Effector memory CD8-positive, alpha-beta T cell (primary cell): ENCODE results near the gene ADAMTS17.

Experiments
- ATAC-seq: fragments of 150-1000 bp; cut with Tn5 transposase; replicated peaks from 2 replicates; pipeline ENCODE4 v1.10.0; 2021; ENCODE audit warnings: mild to moderate bottlenecking, moderate library complexity
- DNase-seq, 3 experiments: peaks; one replicate each; pipeline ENCODE4 v3.0.0; 2021
- H3K27ac Mint-ChIP-seq, 2 donors: one replicate each; pipeline ENCODE4 v1.8.0; 2022; ENCODE audit warnings: mild to moderate bottlenecking in 2 of 2, mixed read lengths in 2 of 2, moderate library complexity in 2 of 2
- H3K27me3 Mint-ChIP-seq, 2 donors: one replicate each; pipeline ENCODE4 v1.8.0; 2022; ENCODE audit warnings: mixed read lengths in 2 of 2
- H3K36me3 Mint-ChIP-seq: one replicate; pipeline ENCODE4 v1.8.0; 2022; ENCODE audit warnings: mild to moderate bottlenecking, moderate library complexity, mixed read lengths; ENCODE audit not compliant: insufficient read depth
- H3K4me1 Mint-ChIP-seq, 2 donors: one replicate each; pipeline ENCODE4 v1.8.0; 2022; ENCODE audit warnings: low read depth in 2 of 2, mixed read lengths in 2 of 2
- H3K4me3 Mint-ChIP-seq, 2 donors: one replicate each; pipeline ENCODE4 v1.8.0; 2022; ENCODE audit warnings: mild to moderate bottlenecking in 2 of 2, mixed read lengths in 2 of 2, moderate library complexity in 2 of 2
- H3K9me3 Mint-ChIP-seq, 2 donors: one replicate each; pipeline ENCODE4 v1.8.0; 2022; ENCODE audit warnings: mixed read lengths in 2 of 2

ADAMTS17 gene

GRCh38 chr15:100001405-100001804 lies 340.4 kb downstream of the ADAMTS17 start:
- no peaks in the 10 kb centered on the region for H3K36me3 Mint-ChIP-seq
- no peaks in the 10 kb centered on the region for H3K4me1 Mint-ChIP-seq
- DNase-seq: no peak
- ATAC-seq: no peak
- H3K27ac Mint-ChIP-seq: no peak overlapping the region
- peaks cover 0 to 13% of the 10 kb centered on the region in 2 donors for H3K27me3 Mint-ChIP-seq
- H3K4me3 Mint-ChIP-seq: no peak overlapping the region
- H3K9me3 Mint-ChIP-seq: peaks cover 0 to 2% of the 10 kb centered on the region in 2 donors

- Mint-ChIP-seq H3K4me3 (no peak overlapping the region), H3K9me3 (peaks cover 0 to 2% of the 10 kb centered on the region in 2 donors), H3K27me3 (peaks cover 0 to 13% of the 10 kb centered on the region in 2 donors), H3K36me3 (no peaks in the 10 kb centered on the region), H3K4me1 (no peaks in the 10 kb centered on the region), H3K27ac (no peak overlapping the region)
- DNase-seq (no peak), ATAC-seq (no peak)
These were observed 342.3 kb downstream of the ADAMTS17 start for GRCh38 chr15:99999282-100000070.

- H3K9me3 Mint-ChIP-seq: peaks cover 0 to 2% of the 10 kb centered on the region in 2 donors
- no peaks in the 10 kb centered on the region for H3K4me1 Mint-ChIP-seq
- DNase-seq (no peak), ATAC-seq (no peak)
- H3K36me3 Mint-ChIP-seq: no peaks in the 10 kb centered on the region
- H3K4me3 Mint-ChIP-seq: no peak overlapping the region
- peaks cover 0 to 13% of the 10 kb centered on the region in 2 donors for H3K27me3 Mint-ChIP-seq
- no peak overlapping the region for H3K27ac Mint-ChIP-seq
These were observed 343.1 kb downstream of the ADAMTS17 start for GRCh38 chr15:99998661-99999101.

- Mint-ChIP-seq H3K9me3 (no peaks in the 10 kb centered on the region), H3K4me1 (no peaks in the 10 kb centered on the region), H3K27me3 (no peaks in the 10 kb centered on the region), H3K36me3 (no peaks in the 10 kb centered on the region), H3K27ac (no peak overlapping the region), H3K4me3 (no peak overlapping the region)
- DNase-seq (no peak), ATAC-seq (no peak)
These were observed 344.6 kb downstream of the ADAMTS17 start for GRCh38 chr15:99997112-99997651.

GRCh38 chr15:99996660-99997059 lies 345.1 kb downstream of the ADAMTS17 start:
- DNase-seq (no peak), ATAC-seq (no peak)
- no peaks in the 10 kb centered on the region for H3K4me1 Mint-ChIP-seq
- H3K36me3 Mint-ChIP-seq: no peaks in the 10 kb centered on the region
- no peak overlapping the region for H3K27ac Mint-ChIP-seq
- no peak overlapping the region for H3K4me3 Mint-ChIP-seq
- no peaks in the 10 kb centered on the region for H3K9me3 Mint-ChIP-seq
- no peaks in the 10 kb centered on the region for H3K27me3 Mint-ChIP-seq

GRCh38 chr15:99995543-99995942 lies 346.2 kb downstream of the ADAMTS17 start:
- Mint-ChIP-seq H3K4me1 (no peaks in the 10 kb centered on the region), H3K27ac (no peak overlapping the region), H3K27me3 (no peaks in the 10 kb centered on the region), H3K9me3 (no peaks in the 10 kb centered on the region), H3K4me3 (no peak overlapping the region), H3K36me3 (no peaks in the 10 kb centered on the region)
- no peak for DNase-seq
- ATAC-seq: no peak

GRCh38 chr15:99994849-99995248 lies 346.9 kb downstream of the ADAMTS17 start:
- Mint-ChIP-seq H3K36me3 (no peaks in the 10 kb centered on the region), H3K9me3 (no peaks in the 10 kb centered on the region), H3K4me1 (no peaks in the 10 kb centered on the region), H3K4me3 (no peak overlapping the region), H3K27ac (no peak overlapping the region), H3K27me3 (no peaks in the 10 kb centered on the region)
- ATAC-seq (no peak), DNase-seq (no peak)

- ATAC-seq (no peak), DNase-seq (no peak)
- Mint-ChIP-seq H3K27me3 (no peaks in the 10 kb centered on the region), H3K27ac (no peak overlapping the region), H3K4me1 (no peaks in the 10 kb centered on the region), H3K4me3 (no peak overlapping the region), H3K36me3 (no peaks in the 10 kb centered on the region), H3K9me3 (no peaks in the 10 kb centered on the region)
These were observed 348.1 kb downstream of the ADAMTS17 start for GRCh38 chr15:99993681-99994131.

GRCh38 chr15:99993262-99993661 lies 348.5 kb downstream of the ADAMTS17 start:
- H3K9me3 Mint-ChIP-seq: peaks cover under 1 to 3% of the 10 kb centered on the region in 2 donors
- H3K4me1 Mint-ChIP-seq: no peaks in the 10 kb centered on the region
- H3K27me3 Mint-ChIP-seq: no peaks in the 10 kb centered on the region
- H3K27ac Mint-ChIP-seq: no peak overlapping the region
- H3K36me3 Mint-ChIP-seq: no peaks in the 10 kb centered on the region
- no peak overlapping the region for H3K4me3 Mint-ChIP-seq
- DNase-seq: no peak
- no peak for ATAC-seq

- no peaks in the 10 kb centered on the region for H3K36me3 Mint-ChIP-seq
- no peaks in the 10 kb centered on the region for H3K27me3 Mint-ChIP-seq
- H3K4me1 Mint-ChIP-seq: no peaks in the 10 kb centered on the region
These were observed 349.1 kb downstream of the ADAMTS17 start for GRCh38 chr15:99992611-99993231.

GRCh38 chr15:99989095-99989494 lies 352.7 kb downstream of the ADAMTS17 start:
- Mint-ChIP-seq H3K27ac (no peak overlapping the region), H3K4me1 (no peaks in the 10 kb centered on the region)
- ATAC-seq: no peak

More at GRCh38 chr15:99992611-99993231, 349.1 kb downstream of the ADAMTS17 start:
- Mint-ChIP-seq H3K9me3 (peaks cover 2 to 7% of the 10 kb centered on the region in 2 donors), H3K4me3 (no peak overlapping the region), H3K27ac (no peak overlapping the region)
- ATAC-seq (no peak), DNase-seq (no peak)

GRCh38 chr15:99987701-99988100 lies 354.1 kb downstream of the ADAMTS17 start:
- Mint-ChIP-seq H3K4me3 (no peak overlapping the region), H3K9me3 (peaks cover 2 to 7% of the 10 kb centered on the region in 2 donors), H3K4me1 (no peaks in the 10 kb centered on the region), H3K27me3 (peaks cover 0 to 34% of the 10 kb centered on the region in 2 donors), H3K36me3 (no peaks in the 10 kb centered on the region), H3K27ac (no peak overlapping the region)
- DNase-seq: no peak
- ATAC-seq: no peak

More at GRCh38 chr15:99989095-99989494, 352.7 kb downstream of the ADAMTS17 start:
- Mint-ChIP-seq H3K4me3 (no peak overlapping the region), H3K27me3 (peaks cover 0 to 24% of the 10 kb centered on the region in 2 donors), H3K36me3 (no peaks in the 10 kb centered on the region), H3K9me3 (peaks cover 2 to 7% of the 10 kb centered on the region in 2 donors)
- DNase-seq: no peak

- H3K27ac Mint-ChIP-seq: no peak overlapping the region
- no peaks in the 10 kb centered on the region for H3K36me3 Mint-ChIP-seq
- H3K9me3 Mint-ChIP-seq: peaks cover 2 to 7% of the 10 kb centered on the region in 2 donors
- H3K27me3 Mint-ChIP-seq: peaks cover 0 to 34% of the 10 kb centered on the region in 2 donors
- DNase-seq (no peak), ATAC-seq (no peak)
- no peaks in the 10 kb centered on the region for H3K4me1 Mint-ChIP-seq
- H3K4me3 Mint-ChIP-seq: no peak overlapping the region
These were observed 354.7 kb downstream of the ADAMTS17 start for GRCh38 chr15:99987119-99987506.
